K562 (cell line): ENCODE measurements around the gene TUBA1B. TPM values are rescaled to one million over a fixed set of nuclear protein-coding genes. Genes with fewer than 3 reads are reported as not detected.
A peak's percentile ranks its signal among the peaks of the same experiment; 100 is the strongest.

Experiments used
- ARNT ChIP-seq, 2 experiments: fragments of 450-650 bp; IDR thresholded peaks; 2 replicates each; pipeline ENCODE4 v1.6.1; 2016; ENCODE audit warnings: mild to moderate bottlenecking in 1 of 2
- BHLHE40 ChIP-seq: IDR thresholded peaks from 2 replicates; pipeline ENCODE4 v1.6.1; 2011; ENCODE audit warnings: low read length, improper control_type of control experiment
- BRD9 ChIP-seq: fragments of 450-650 bp; IDR thresholded peaks from 2 replicates; pipeline ENCODE4 v1.6.1; 2018; ENCODE audit warnings: low read depth; ENCODE audit not compliant: partially characterized antibody
- DMBX1 ChIP-seq: fragments of 250-450 bp; sonication (Bioruptor Pico); IDR thresholded peaks from 2 replicates; pipeline ENCODE4 v1.8.0; 2022; ENCODE audit warnings: inconsistent platforms, mild to moderate bottlenecking, moderate library complexity, borderline replicate concordance
- E2F1 ChIP-seq: sonication (generic); formaldehyde crosslinking; IDR thresholded peaks from 2 replicates; pipeline ENCODE4 v1.8.1; 2023; ENCODE audit warnings: mild to moderate bottlenecking, missing genetic modification reagents, moderate library complexity
- EZH2 ChIP-seq: IDR thresholded peaks from 2 replicates; pipeline ENCODE4 v1.6.1; 2012; ENCODE audit warnings: low read depth, mild to moderate bottlenecking, inconsistent platforms, low read length, borderline replicate concordance
- FOXM1 ChIP-seq, 2 experiments: fragments of 450-650 bp in 1 of 2; sonication (generic) in 1 of 2; formaldehyde crosslinking in 1 of 2; IDR thresholded peaks; 2 replicates each; pipeline versions ENCODE4 v1.6.1 to v1.9.0; 2017 to 2022; ENCODE audit warnings: low read depth in 2 of 2, mild to moderate bottlenecking in 2 of 2, missing genetic modification reagents in 1 of 2, moderate library complexity in 1 of 2
- HCFC1 ChIP-seq: IDR thresholded peaks from 2 replicates; pipeline ENCODE4 v1.6.1; 2012; ENCODE audit warnings: low read depth, low read length, improper control_type of control experiment
- KAT7 ChIP-seq: sonication (generic); formaldehyde crosslinking; IDR thresholded peaks from 2 replicates; pipeline ENCODE4 v1.8.0; 2022; ENCODE audit warnings: missing genetic modification reagents, mild to moderate bottlenecking, borderline replicate concordance
- KLF1 ChIP-seq: fragments of 450-650 bp; IDR thresholded peaks from 2 replicates; pipeline ENCODE4 v1.6.1; 2016; ENCODE audit warnings: missing genetic modification characterization, missing compliant biosample characterization
- MCM7 ChIP-seq, 2 experiments: fragments of 450-650 bp; IDR thresholded peaks; 2 replicates each; pipeline ENCODE4 v1.6.1; 2016 to 2018
- MEIS2 ChIP-seq: fragments of 450-650 bp; IDR thresholded peaks from 2 replicates; pipeline ENCODE4 v1.6.1; 2014; ENCODE audit warnings: mild to moderate bottlenecking; ENCODE audit not compliant: partially characterized antibody
- PHB ChIP-seq: fragments of 250-450 bp; sonication (Bioruptor Pico); IDR thresholded peaks from 2 replicates; pipeline ENCODE4 v1.5.0; 2021
- PHF8 ChIP-seq: fragments of 200-600 bp; sonication (generic); IDR thresholded peaks from 2 replicates; pipeline ENCODE4 v1.6.1; 2012; ENCODE audit warnings: mixed run types, mild to moderate bottlenecking, inconsistent platforms, low read length, moderate library complexity, borderline replicate concordance
- RHOXF2B ChIP-seq: fragments of 250-450 bp; sonication (Bioruptor Pico); conservative IDR thresholded peaks from 2 replicates; pipeline ENCODE4 v1.5.1; 2021
- SMC3 ChIP-seq: conservative IDR thresholded peaks from 2 replicates; pipeline ENCODE4 v1.6.1; 2011; ENCODE audit warnings: low read depth, low read length, improper control_type of control experiment; ENCODE audit not compliant: insufficient read depth
- SP2 ChIP-seq: IDR thresholded peaks from 2 replicates; pipeline ENCODE4 v1.6.1; 2011; ENCODE audit warnings: mild to moderate bottlenecking, low read depth, low read length, moderate library complexity; ENCODE audit not compliant: poor library complexity, severe bottlenecking; ENCODE audit errors: extremely low read depth
- SRSF1 ChIP-seq: fragments of 200-400 bp; formaldehyde crosslinking; IDR thresholded peaks from 2 replicates; pipeline ENCODE4 v1.6.1; 2017; ENCODE audit warnings: mild to moderate bottlenecking, low read depth, low read length, moderate library complexity
- SRSF9 ChIP-seq: fragments of 200-400 bp; formaldehyde crosslinking; IDR thresholded peaks from 2 replicates; pipeline ENCODE4 v1.6.1; 2017; ENCODE audit warnings: low read depth, low read length, borderline replicate concordance
- TCF7L2 ChIP-seq: fragments of 150-350 bp; IDR thresholded peaks from 2 replicates; pipeline ENCODE4 v1.6.1; 2016; ENCODE audit warnings: low read depth, mild to moderate bottlenecking, low read length, moderate library complexity
- ZBTB7A ChIP-seq: IDR thresholded peaks from 2 replicates; pipeline ENCODE4 v1.6.1; 2011; ENCODE audit warnings: low read depth, mild to moderate bottlenecking, low read length, moderate library complexity, borderline replicate concordance; ENCODE audit not compliant: control insufficient read depth
- ZC3H4 ChIP-seq: sonication (generic); formaldehyde crosslinking; IDR thresholded peaks from 2 replicates; pipeline ENCODE4 v1.9.0; 2021; ENCODE audit warnings: missing genetic modification reagents, borderline replicate concordance
- ZKSCAN8 ChIP-seq: fragments of 200-800 bp; sonication (Bioruptor generic); IDR thresholded peaks from 2 replicates; pipeline ENCODE4 v1.6.1; 2016; ENCODE audit warnings: missing genetic modification characterization, missing compliant biosample characterization
- ZNF277 ChIP-seq: fragments of 250-450 bp; sonication (Bioruptor Pico); IDR thresholded peaks from 2 replicates; pipeline ENCODE4 v1.8.0; 2022; ENCODE audit warnings: inconsistent platforms, mild to moderate bottlenecking, moderate library complexity, borderline replicate concordance
- polyA plus RNA-seq, 8 experiments: library from polyadenylated mRNA; depleted of rRNA in 4 of 8; stranded (reverse) in 5 of 8; unstranded in 3 of 8; fragments of >200 nt; fragmentation: Nextera tagmentation in 2 of 8; fragmentation: Illumina TruSeq in 1 of 8; extraction: Ambion mirVana in 2 of 8; extraction: Trizol in 1 of 8; gene quantifications; 2 replicates each; pipeline versions ENCODE4 v1.2.1 to v1.2.3, GENCODE V29; 2011 to 2014; ENCODE audit warnings: inconsistent platforms in 1 of 8, missing spikeins in 1 of 8
- total RNA-seq, 7 experiments: library from RNA; depleted of rRNA in 6 of 7; stranded (reverse); fragments of >200 nt in 6 of 7; fragmentation: Illumina TruSeq in 2 of 7; extraction: Trizol in 2 of 7; gene quantifications; 2 replicates each; pipeline versions ENCODE4 v1.2.1 to v1.2.3, GENCODE V29; 2011 to 2021; ENCODE audit warnings: low replicate concordance in 1 of 7
- TF ChIP-seq, protein P1 (sequence below): fragments of 450-650 bp; formaldehyde crosslinking; IDR thresholded peaks from 2 replicates; pipeline ENCODE4 v1.4.0; 2020; ENCODE audit warnings: mild to moderate bottlenecking, moderate library complexity

The TUBA1B gene
- total and polyA plus RNA-seq, 9 of the 15 experiments (the other 6 are each of a cell fraction or from before 2014, with no cell fraction given): 2,189 to 4,624 (median 2,628) TPM

DNA sequence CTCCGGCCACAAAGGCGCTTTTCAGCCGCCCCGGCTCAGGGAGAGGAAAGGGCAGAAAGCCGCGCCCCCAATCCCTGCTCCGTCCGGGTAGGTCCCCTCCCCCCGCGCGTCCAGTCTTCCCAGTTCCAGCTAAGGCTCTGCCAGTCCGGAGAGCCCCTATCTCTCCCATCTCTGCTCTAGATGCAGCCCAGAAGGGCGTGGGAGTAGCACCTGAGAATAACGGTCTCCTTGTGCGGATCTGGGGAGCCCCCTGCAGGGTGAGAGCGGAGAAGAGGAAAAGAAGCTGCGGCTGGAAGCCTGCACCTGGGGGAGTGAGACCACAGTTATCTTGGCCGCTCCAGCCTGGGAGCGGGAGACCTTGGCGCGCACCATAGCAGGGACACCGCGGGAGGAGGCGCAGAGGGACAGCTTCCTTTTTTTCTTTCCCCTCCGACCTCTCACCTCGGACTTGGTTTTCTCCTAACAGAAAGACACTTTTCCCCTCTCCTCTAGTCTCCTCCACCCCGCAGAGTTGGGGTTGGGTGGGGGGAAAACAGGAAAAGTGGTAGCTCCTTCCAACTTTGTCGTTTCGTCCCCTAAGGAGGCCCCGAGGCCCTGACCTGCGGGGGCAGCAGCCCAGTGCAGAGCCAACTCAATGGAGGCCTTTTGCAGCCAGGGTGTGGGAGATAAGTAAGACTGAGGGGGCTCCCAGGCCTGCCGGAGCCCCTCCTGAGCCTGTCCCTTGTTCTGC is 38.9 kb downstream of the TUBA1B start (continued):
- TF ChIP-seq MEIS2 (peak; percentile 44), DMBX1 (CRISPR knock-in tag) (0 out of 2 replicates have a peak, but pooled peaks have one; percentile 58), SMC3 (peak; percentile 58; the same call in 1 of the 2 replicates), TCF7L2 (peak; percentile 79), ZC3H4 (CRISPR knock-in tag) (no peak), SRSF1 (no peak), ZKSCAN8 (peak; percentile 65; the same call in 1 of the 2 replicates), RHOXF2B (no peak), BRD9 (peak; percentile 94), KLF1 (peak; percentile 53; the same call in 1 of the 2 replicates), ARNT (IDR thresholded peaks at IDR 0.05) (peak; percentile 88 to 99), BHLHE40 (peak; percentile 80; the same call in 1 of the 2 replicates), MCM7 (IDR thresholded peaks at IDR 0.05) (peak in 1 of 2 experiments; percentile 78; a peak in 1 of 4 replicates), PHB (CRISPR knock-in tag) (no peak), SP2 (no peak), EZH2 (no peak), KAT7 (CRISPR knock-in tag) (peak; percentile 96), PHF8 (peak; percentile 27; the same call in 1 of the 2 replicates), E2F1 (peak; percentile 75), HCFC1 (peak; percentile 61), SRSF9 (no peak), ZBTB7A (peak; percentile 85), ZNF277 (CRISPR knock-in tag) (no peak), FOXM1 (IDR thresholded peaks at IDR 0.05; ENCODE audit: low read depth) (peak; percentile 66), FOXM1 (CRISPR knock-in tag; IDR thresholded peaks at IDR 0.05; ENCODE audit: low read depth) (no peak)
- TF ChIP-seq, protein P1, sequence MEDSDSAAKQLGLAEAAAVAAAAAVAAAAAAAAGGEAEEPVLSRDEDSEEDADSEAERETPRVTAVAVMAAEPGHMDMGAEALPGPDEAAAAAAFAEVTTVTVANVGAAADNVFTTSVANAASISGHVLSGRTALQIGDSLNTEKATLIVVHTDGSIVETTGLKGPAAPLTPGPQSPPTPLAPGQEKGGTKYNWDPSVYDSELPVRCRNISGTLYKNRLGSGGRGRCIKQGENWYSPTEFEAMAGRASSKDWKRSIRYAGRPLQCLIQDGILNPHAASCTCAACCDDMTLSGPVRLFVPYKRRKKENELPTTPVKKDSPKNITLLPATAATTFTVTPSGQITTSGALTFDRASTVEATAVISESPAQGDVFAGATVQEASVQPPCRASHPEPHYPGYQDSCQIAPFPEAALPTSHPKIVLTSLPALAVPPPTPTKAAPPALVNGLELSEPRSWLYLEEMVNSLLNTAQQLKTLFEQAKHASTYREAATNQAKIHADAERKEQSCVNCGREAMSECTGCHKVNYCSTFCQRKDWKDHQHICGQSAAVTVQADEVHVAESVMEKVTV (CRISPR knock-in tag): peak; percentile 73
